K562 (cell line): ENCODE data around the gene NDST3. TPM values are rescaled to one million over a fixed set of nuclear protein-coding genes. Genes with fewer than 3 reads are reported as not detected.
A peak's percentile ranks its signal among the peaks of the same experiment; 100 is the strongest.

Experiments used
- ATAC-seq: fragments of 200-7000 bp; cut with Tn5 transposase; 3 replicates; pipeline ENCODE4 v1.9.1; 2020; ENCODE audit warnings: moderate library complexity
- BruUV-seq: library from RNA; stranded (reverse); fragments of 400-500 nt; replicated peaks from 2 replicates; lab custom pipeline; 2021; lab: Mats Ljungman, UMichigan
- CTCF ChIA-PET: fragments of 300-600 bp; formaldehyde crosslinking; extraction: SDS; loops from one replicate; lab custom pipeline; 2021; ENCODE audit warnings: low intra/inter-chr PET ratio; lab: Yijun Ruan, JAX
- POLR2A ChIA-PET: fragments of 300-600, 350-650 bp; sonication (Branson Sonifier 250); formaldehyde crosslinking; extraction: SDS; loops from one replicate; lab custom pipeline; 2021; ENCODE audit warnings: antibody characterized with exemption, inconsistent platforms; lab: Yijun Ruan, JAX
- DNase-seq, 4 experiments: peaks; one replicate each; pipeline versions ENCODE4 v3.0.0 to v3.0.0-alpha.2; 2011 to 2018; ENCODE audit warnings: low spot score in 3 of 4, mixed read lengths in 3 of 4; ENCODE audit errors: extremely low read depth in 1 of 4
- FAIRE-seq: peaks from 2 replicates; lab custom pipeline; 2011; peaks lifted over from hg19 to GRCh38; lab: Jason Lieb, UNC
- H2AFZ ChIP-seq: 2 replicates; pipeline ENCODE4 v1.6.0; 2011; ENCODE audit warnings: low read depth, low read length, control low read depth, inconsistent platforms
- H3K27ac ChIP-seq: fragments of 200-600 bp; 3 replicates; pipeline ENCODE4 v1.8.0; 2011; ENCODE audit warnings: low read depth, mild to moderate bottlenecking, control low read depth, inconsistent platforms, low read length, moderate library complexity, mixed read lengths; ENCODE audit errors: extremely low read depth
- H3K27me3 ChIP-seq, 2 experiments: fragments of 300-600 bp in 1 of 2; 2 replicates in 1 of 2; 3 replicates in 1 of 2; pipeline versions ENCODE4 v1.6.0 to v1.8.0; 2011; ENCODE audit warnings: inconsistent platforms in 2 of 2, low read length in 2 of 2, mild to moderate bottlenecking in 1 of 2, mixed read lengths in 1 of 2, moderate library complexity in 1 of 2; ENCODE audit not compliant: control insufficient read depth in 2 of 2, insufficient read depth in 2 of 2
- H3K36me3 ChIP-seq: fragments of 300-600 bp; 3 replicates; pipeline ENCODE4 v1.8.0; 2011; ENCODE audit warnings: mild to moderate bottlenecking, low read length, inconsistent platforms; ENCODE audit not compliant: control insufficient read depth, insufficient read depth
- H3K4me1 ChIP-seq, 2 experiments: fragments of 200-600 bp in 1 of 2; replicated peaks in 1 of 2; 2 replicates in 1 of 2; 3 replicates in 1 of 2; pipeline versions ENCODE4 v1.5.1 to v1.8.0; 2011; ENCODE audit warnings: inconsistent platforms in 2 of 2, low read length in 2 of 2, mild to moderate bottlenecking in 1 of 2, mixed read lengths in 1 of 2, moderate library complexity in 1 of 2; ENCODE audit not compliant: control insufficient read depth in 2 of 2, insufficient read depth in 2 of 2
- H3K4me2 ChIP-seq: 2 replicates; pipeline ENCODE4 v1.6.1; 2011; ENCODE audit warnings: low read length, control low read depth, inconsistent platforms, mixed read lengths; ENCODE audit not compliant: insufficient read depth
- H3K4me3 ChIP-seq: fragments of 200-600 bp; sonication (generic), shearing (Covaris generic); 2 replicates; pipeline ENCODE4 v1.5.1; 2016; ENCODE audit warnings: control low read depth, inconsistent platforms
- H3K79me2 ChIP-seq: fragments of 200-600 bp; 3 replicates; pipeline ENCODE4 v1.8.0; 2011; ENCODE audit warnings: low read length, inconsistent platforms; ENCODE audit not compliant: control insufficient read depth, insufficient read depth
- H3K9ac ChIP-seq, 2 experiments: 2 replicates each; pipeline versions ENCODE4 v1.6.0 to v1.6.1; 2011; ENCODE audit warnings: low read depth in 2 of 2, low read length in 2 of 2, control low read depth in 1 of 2, inconsistent platforms in 1 of 2, mild to moderate bottlenecking in 1 of 2, mixed read lengths in 1 of 2; ENCODE audit not compliant: insufficient read depth in 1 of 2
- H3K9me1 ChIP-seq: one replicate; pipeline ENCODE4 v1.6.0; 2011; ENCODE audit warnings: inconsistent platforms, mild to moderate bottlenecking, low read length, moderate library complexity; ENCODE audit not compliant: control insufficient read depth, insufficient read depth
- H3K9me3 ChIP-seq: replicated peaks from 2 replicates; pipeline ENCODE4 v1.5.1; 2011; ENCODE audit warnings: low read depth, low read length, inconsistent platforms; ENCODE audit not compliant: control insufficient read depth, insufficient read depth
- H4K20me1 ChIP-seq: replicated peaks from 2 replicates; pipeline ENCODE4 v1.6.1; 2011; ENCODE audit warnings: low read length, inconsistent platforms, mixed read lengths; ENCODE audit not compliant: control insufficient read depth, insufficient read depth
- CGGBP1 ChIP-seq: fragments of 250-450 bp; sonication (Bioruptor Pico); IDR thresholded peaks from 2 replicates; pipeline ENCODE4 v1.9.0; 2021; ENCODE audit warnings: mild to moderate bottlenecking
- CTCF ChIP-seq, 3 experiments: IDR thresholded peaks in 2 of 3; conservative IDR thresholded peaks in 1 of 3; 2 replicates each; pipeline ENCODE4 v1.5.1; 2011 to 2012; ENCODE audit warnings: low read length in 3 of 3, mild to moderate bottlenecking in 3 of 3, control low read depth in 2 of 3, improper control_type of control experiment in 1 of 3, inconsistent platforms in 1 of 3, low read depth in 1 of 3, mixed read lengths in 1 of 3, moderate library complexity in 1 of 3; ENCODE audit not compliant: insufficient read depth in 2 of 3
- DEAF1 ChIP-seq: fragments of 450-650 bp; formaldehyde crosslinking; IDR thresholded peaks from 2 replicates; pipeline ENCODE4 v1.4.0; 2020; ENCODE audit warnings: mild to moderate bottlenecking, moderate library complexity
- HNRNPK ChIP-seq: fragments of 200-400 bp; formaldehyde crosslinking; IDR thresholded peaks from one replicate; pipeline ENCODE4 v1.6.1; 2018; ENCODE audit warnings: mild to moderate bottlenecking, low read depth, low read length; ENCODE audit not compliant: poor library complexity, severe bottlenecking
- MAFF ChIP-seq: IDR thresholded peaks from 2 replicates; pipeline ENCODE4 v1.6.1; 2012; ENCODE audit warnings: low read length, improper control_type of control experiment
- MAFG ChIP-seq: fragments of 450-650 bp; conservative IDR thresholded peaks from 2 replicates; pipeline ENCODE4 v1.6.1; 2016; ENCODE audit warnings: missing genetic modification characterization, missing compliant biosample characterization
- NFE2 ChIP-seq: IDR thresholded peaks from 2 replicates; pipeline ENCODE4 v1.6.1; 2014; ENCODE audit warnings: antibody characterized with exemption, low read depth
- RAD21 ChIP-seq, 2 experiments: fragments of 250-450 bp in 1 of 2; fragments of 450-650 bp in 1 of 2; sonication (Bioruptor Pico) in 1 of 2; formaldehyde crosslinking in 1 of 2; IDR thresholded peaks in 1 of 2; conservative IDR thresholded peaks in 1 of 2; 2 replicates each; pipeline versions ENCODE4 v1.4.0 to v1.8.0; 2020 to 2022; ENCODE audit warnings: mild to moderate bottlenecking in 2 of 2, moderate library complexity in 1 of 2
- SETDB1 ChIP-seq: IDR thresholded peaks from one replicate; pipeline ENCODE4 v1.6.1; 2012; ENCODE audit warnings: low read length, control low read depth, inconsistent platforms
- STAT5B ChIP-seq: fragments of 250-450 bp; sonication (Bioruptor Pico); IDR thresholded peaks from 2 replicates; pipeline ENCODE4 v1.8.0; 2021; ENCODE audit warnings: mild to moderate bottlenecking, inconsistent platforms
- TCFL5 ChIP-seq: fragments of 250-450 bp; sonication (Bioruptor Pico); conservative IDR thresholded peaks from 2 replicates; pipeline ENCODE4 v1.6.1; 2021; ENCODE audit warnings: mild to moderate bottlenecking, moderate library complexity, matching md5 sums
- TFAM ChIP-seq: fragments of 250-450 bp; sonication (Bioruptor Pico); conservative IDR thresholded peaks from 2 replicates; pipeline ENCODE4 v1.5.0; 2021; ENCODE audit warnings: mild to moderate bottlenecking, moderate library complexity
- ZNF165 ChIP-seq: fragments of 250-450 bp; sonication (Bioruptor Pico); IDR thresholded peaks from 2 replicates; pipeline ENCODE4 v1.4.0; 2020; ENCODE audit warnings: borderline replicate concordance
- ZNF253 ChIP-seq: fragments of 250-450 bp; sonication (Bioruptor Pico); conservative IDR thresholded peaks from 2 replicates; pipeline ENCODE4 v1.6.1; 2021; ENCODE audit warnings: mild to moderate bottlenecking
- ZNF316 ChIP-seq: fragments of 450-650 bp; IDR thresholded peaks from 2 replicates; pipeline ENCODE4 v1.6.1; 2016
- WGBS: fragments of 100-300 bp; shearing (Covaris generic); methylation state at CpG from one replicate; pipeline ENCODE4 v1.1.6; 2016; ENCODE audit warnings: low coverage, mixed read lengths; ENCODE audit not compliant: insufficient coverage; ENCODE audit errors: missing lambda C conversion rate; 5-methylcytosine and 5-hydroxymethylcytosine counted together
- in situ Hi-C: fragments of 300-500 bp; cut with MboI; formaldehyde crosslinking; loops from 4 replicates; pipeline ENCODE4 v1.15.0; 2018; ENCODE audit warnings: inconsistent platforms, mixed read lengths
- intact Hi-C: fragments of 100-400 bp; cut with micrococcal nuclease; formaldehyde crosslinking; loops from 2 replicates; pipeline ENCODE4 v1.14.2; 2022
- polyA plus RNA-seq, 8 experiments: library from polyadenylated mRNA; depleted of rRNA in 4 of 8; stranded (reverse) in 5 of 8; unstranded in 3 of 8; fragments of >200 nt; fragmentation: Nextera tagmentation in 2 of 8; fragmentation: Illumina TruSeq in 1 of 8; extraction: Ambion mirVana in 2 of 8; extraction: Trizol in 1 of 8; gene quantifications; 2 replicates each; pipeline versions ENCODE4 v1.2.1 to v1.2.3, GENCODE V29; 2011 to 2014; ENCODE audit warnings: inconsistent platforms in 1 of 8, missing spikeins in 1 of 8
- total RNA-seq, 7 experiments: library from RNA; depleted of rRNA in 6 of 7; stranded (reverse); fragments of >200 nt in 6 of 7; fragmentation: Illumina TruSeq in 2 of 7; extraction: Trizol in 2 of 7; gene quantifications; 2 replicates each; pipeline versions ENCODE4 v1.2.1 to v1.2.3, GENCODE V29; 2011 to 2021; ENCODE audit warnings: low replicate concordance in 1 of 7

The NDST3 gene
- total and polyA plus RNA-seq, 9 of the 15 experiments (the other 6 are each of a cell fraction or from before 2014, with no cell fraction given) = not detected

- ATAC-seq (no peak), FAIRE-seq (no peak)
Measured at GRCh38 chr4:118268780-118269179, 234.5 kb downstream of the NDST3 start.

GRCh38 chr4:118270492-118270891, 236.2 kb downstream of the NDST3 start:
- no peaks in the 10 kb centered on the region for H3K27me3 ChIP-seq
- in situ Hi-C loops (no loop called here), intact Hi-C loops (loop anchor here (10.0 kb wide), 2 partner anchors 196 to 1916 kb away; no protein-coding TSS in a partner anchor)
- H2AFZ ChIP-seq = no peak overlapping the region
- POLR2A ChIA-PET = no interaction called here
- no peaks in the 10 kb centered on the region for H4K20me1 ChIP-seq
- no peaks in the 10 kb centered on the region for H3K79me2 ChIP-seq
- ATAC-seq = peak; percentile 62; the same call in 2 of the 3 replicates
- no peak overlapping the region for H3K4me2 ChIP-seq
- CTCF ChIA-PET = interaction anchor here (0.6 kb wide), 1 partner anchor 307 kb away, joined by 3 read pairs; no protein-coding TSS in a partner anchor
- BruUV-seq = no TSS peak
- H3K4me3 ChIP-seq = no peak overlapping the region
- no peak overlapping the region for H3K9ac ChIP-seq
- WGBS = 4% methylated on average over 2 of the region's 2 CpGs
- H3K4me1 ChIP-seq = no peaks in the 10 kb centered on the region
- DNase-seq = peak in 3 of 4 experiments; percentile 18 to 57 (median 20)
- H3K27ac ChIP-seq = no peak overlapping the region
- H3K36me3 ChIP-seq = no peaks in the 10 kb centered on the region
- FAIRE-seq = peak; percentile 76
- no peaks in the 10 kb centered on the region for H3K9me3 ChIP-seq
- no peaks in the 10 kb centered on the region for H3K9me1 ChIP-seq
- TF ChIP-seq TCFL5 (CRISPR knock-in tag) = no peak
- TF ChIP-seq HNRNPK = no peak
- peak; percentile 52 to 62 for TF ChIP-seq RAD21 (CRISPR knock-in tag; conservative IDR thresholded peaks at IDR 0.05 in 1 of 2, IDR thresholded peaks at IDR 0.05 in 1 of 2)
- no peak for TF ChIP-seq STAT5B
- no peak for TF ChIP-seq SETDB1
- TF ChIP-seq CTCF (IDR thresholded peaks at IDR 0.05 in 2 of 3, conservative IDR thresholded peaks at IDR 0.05 in 1 of 3; ENCODE audit: insufficient read depth in 2 of 3, low read depth in 1 of 3, low read length in 3 of 3) = peak in 1 of 3 experiments; percentile 64; a peak in 3 of 6 replicates
- peak; percentile 30; the same call in 1 of the 2 replicates for TF ChIP-seq DEAF1 (CRISPR knock-in tag)
- TF ChIP-seq CGGBP1 (CRISPR knock-in tag) = no peak
- TF ChIP-seq ZNF253 (CRISPR knock-in tag) = no peak

More at GRCh38 chr4:118268780-118269179, 234.5 kb downstream of the NDST3 start:
- 0% methylated on average over 3 of the region's 3 CpGs for WGBS
- Histone ChIP-seq H4K20me1 (no peaks in the 10 kb centered on the region), H3K9me1 (no peaks in the 10 kb centered on the region), H2AFZ (no peak overlapping the region), H3K27me3 (no peaks in the 10 kb centered on the region), H3K9ac (no peak overlapping the region), H3K4me3 (no peak overlapping the region), H3K36me3 (no peaks in the 10 kb centered on the region), H3K79me2 (no peaks in the 10 kb centered on the region), H3K27ac (no peak overlapping the region), H3K9me3 (no peaks in the 10 kb centered on the region), H3K4me2 (no peak overlapping the region), H3K4me1 (no peaks in the 10 kb centered on the region)
- ChIA-PET CTCF (no interaction called here), POLR2A (no interaction called here)
- no TSS peak for BruUV-seq
- intact Hi-C loops = no loop called here
- in situ Hi-C loops = no loop called here
- peak; percentile 42 for TF ChIP-seq NFE2
- TF ChIP-seq MAFG (tag) = peak; percentile 53
- peak; percentile 43; the same call in 1 of the 2 replicates for TF ChIP-seq MAFF
- no peak for TF ChIP-seq ZNF165 (CRISPR knock-in tag)
- TF ChIP-seq ZNF316 = 0 out of 2 replicates have a peak, but pooled peaks have one; percentile 22
- TF ChIP-seq TFAM = no peak
- no peak for DNase-seq
